HG02852 (cell line): ENCODE measurements around the gene KIF26A.

Experiments used
- ATAC-seq: cut with Tn5 transposase; IDR thresholded peaks from one replicate; pipeline ENCODE4 v1.9.1; 2021; ENCODE audit warnings: mild to moderate bottlenecking, moderate library complexity; ENCODE audit not compliant: unreplicated experiment

Gene KIF26A

DNA sequence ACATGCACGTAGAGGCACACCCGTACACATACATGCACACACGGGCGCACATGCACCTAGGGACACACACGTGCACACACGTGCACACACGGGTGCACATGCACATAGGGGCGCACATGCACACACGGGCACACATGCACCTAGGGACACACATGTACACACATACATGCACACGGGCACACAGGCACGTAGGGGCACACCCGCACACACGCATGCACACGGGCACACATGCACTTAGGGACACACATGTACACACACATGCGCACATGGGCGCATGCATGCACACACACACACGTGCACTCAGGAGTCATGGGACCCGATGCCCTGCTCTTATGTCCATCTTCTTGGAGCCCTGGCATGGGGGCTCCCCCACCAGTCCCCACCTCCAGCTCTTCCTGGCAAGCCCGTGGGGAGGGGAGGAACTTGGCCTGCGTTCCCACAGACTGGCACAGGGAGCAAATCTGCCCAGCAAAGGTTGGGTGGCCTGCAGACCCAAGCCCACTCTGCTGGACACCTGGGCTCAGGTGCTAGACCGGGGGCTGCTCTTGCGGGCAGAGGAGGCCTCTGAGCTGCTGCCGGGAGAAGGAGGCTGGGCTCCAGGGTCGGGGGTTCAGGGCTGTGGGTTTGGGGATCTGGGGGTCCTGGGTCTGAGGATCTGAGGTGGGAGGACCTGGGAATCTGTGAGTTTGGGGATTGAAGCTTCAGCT, 51.4 kb downstream of the KIF26A start:
- ATAC-seq = no peak

DNA sequence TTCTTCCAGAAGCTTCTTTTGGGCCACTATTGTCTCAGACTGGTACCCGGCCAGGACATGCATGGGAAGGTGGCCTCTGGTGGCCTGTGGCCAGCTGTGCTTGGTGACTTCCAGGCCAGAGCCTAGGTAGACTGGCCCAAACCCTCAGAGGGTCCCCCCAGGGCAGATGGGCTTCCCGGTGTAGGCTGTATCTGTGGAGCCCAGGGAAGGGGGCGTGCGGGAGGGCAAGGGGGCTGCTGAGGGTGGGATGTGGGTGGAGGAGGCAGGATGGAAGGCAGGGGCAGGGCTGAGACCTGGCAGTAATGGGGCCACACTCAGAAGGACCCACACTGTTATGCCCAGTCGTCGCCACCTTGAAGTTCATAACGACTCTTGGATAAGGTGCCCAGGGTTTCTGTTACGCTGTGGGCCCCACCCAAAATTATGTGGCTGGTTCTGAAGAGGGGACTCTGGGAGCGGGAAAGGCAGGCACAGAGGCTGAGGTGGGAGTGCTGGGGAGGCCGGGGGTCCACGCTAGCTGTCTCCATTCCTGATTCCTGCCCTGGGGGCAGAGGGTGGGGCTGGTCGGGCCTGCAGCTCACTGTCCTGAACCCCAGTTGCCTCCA, 52.1 kb downstream of the KIF26A start:
- no peak for ATAC-seq

DNA sequence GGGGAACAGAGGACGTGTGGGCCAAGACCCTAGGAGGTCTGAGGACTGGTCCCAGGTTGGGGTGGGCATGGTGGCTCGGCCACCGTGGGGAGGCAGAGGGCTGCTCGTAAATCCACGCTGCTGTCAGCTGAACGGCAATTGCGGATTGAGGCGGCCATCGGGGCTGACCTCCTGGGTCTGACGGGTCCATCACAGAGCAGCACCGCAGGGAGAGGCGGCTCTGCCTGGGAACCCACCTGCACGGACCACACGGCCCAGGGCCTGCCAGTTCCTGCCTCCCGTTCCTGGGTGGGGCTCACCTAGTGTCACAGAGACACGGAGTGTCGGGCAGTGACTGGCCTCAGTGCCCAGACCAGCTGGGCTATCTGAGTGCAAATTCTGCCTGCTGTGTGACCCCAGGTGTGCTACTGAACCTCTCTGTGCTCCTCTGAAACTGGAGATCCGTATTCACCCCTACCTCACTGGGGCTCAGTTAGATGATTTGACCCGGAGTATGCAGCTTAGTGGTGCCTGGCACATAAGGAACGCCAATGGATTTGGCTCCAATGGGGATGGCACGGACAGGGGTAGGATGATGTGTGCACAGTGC, 53.1 kb downstream of the KIF26A start:
- ATAC-seq = no peak

DNA sequence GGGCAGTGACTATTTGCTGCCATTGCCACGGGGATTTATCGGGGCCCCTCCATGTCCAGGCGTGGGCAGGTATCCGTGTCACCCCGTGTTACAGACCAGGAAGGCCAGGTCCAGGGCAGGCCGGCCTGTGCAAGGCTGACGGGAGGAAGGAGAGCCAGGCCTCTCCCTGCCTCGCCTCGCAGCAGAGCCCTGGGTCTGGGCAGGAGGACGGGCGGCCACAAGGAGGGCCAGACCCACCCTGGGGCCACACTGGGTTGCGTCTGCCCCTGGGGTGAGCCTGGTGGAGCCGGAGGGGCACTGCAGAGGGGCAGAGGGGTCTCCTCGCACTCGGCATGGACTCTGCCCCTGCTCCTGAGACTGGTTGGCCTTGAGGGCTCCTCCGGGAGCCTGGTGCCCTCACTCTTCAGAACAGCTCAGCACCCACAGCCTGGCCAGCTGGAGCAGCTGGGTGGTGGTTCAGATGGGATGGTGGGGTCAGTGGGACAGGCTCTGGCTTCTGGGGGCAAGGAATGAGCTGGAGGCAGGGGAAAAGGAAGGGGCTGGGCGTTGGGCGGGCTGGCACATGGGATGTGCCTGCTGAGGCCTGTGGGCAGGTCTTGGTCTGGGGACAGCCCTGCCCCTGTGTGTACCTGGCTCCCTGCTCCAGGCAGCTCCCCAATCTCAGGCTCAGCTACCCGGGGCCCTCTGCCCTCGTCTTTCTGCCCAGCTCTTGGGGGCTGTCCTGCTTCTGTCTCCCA, 53.9 kb downstream of the KIF26A start:
- no peak for ATAC-seq

DNA sequence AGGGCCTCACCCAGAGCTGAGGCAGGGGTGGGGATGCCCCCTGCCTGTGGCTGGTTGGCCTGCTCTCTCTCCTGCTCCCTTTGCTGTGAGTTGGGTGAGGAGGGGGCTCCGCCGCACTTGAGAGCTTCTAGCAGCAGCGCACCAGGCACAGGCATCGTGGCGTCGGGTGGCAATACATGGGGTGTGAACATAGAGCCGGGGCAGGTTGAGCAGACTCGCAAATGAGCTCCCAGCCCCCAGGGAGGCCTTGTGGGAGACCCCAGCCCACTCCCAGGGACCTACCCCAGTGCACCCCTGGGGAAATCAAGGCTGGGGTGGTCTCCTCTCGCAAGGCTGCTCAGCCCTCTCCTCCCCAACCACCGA, 54.5 kb downstream of the KIF26A start:
- ATAC-seq = no peak

DNA sequence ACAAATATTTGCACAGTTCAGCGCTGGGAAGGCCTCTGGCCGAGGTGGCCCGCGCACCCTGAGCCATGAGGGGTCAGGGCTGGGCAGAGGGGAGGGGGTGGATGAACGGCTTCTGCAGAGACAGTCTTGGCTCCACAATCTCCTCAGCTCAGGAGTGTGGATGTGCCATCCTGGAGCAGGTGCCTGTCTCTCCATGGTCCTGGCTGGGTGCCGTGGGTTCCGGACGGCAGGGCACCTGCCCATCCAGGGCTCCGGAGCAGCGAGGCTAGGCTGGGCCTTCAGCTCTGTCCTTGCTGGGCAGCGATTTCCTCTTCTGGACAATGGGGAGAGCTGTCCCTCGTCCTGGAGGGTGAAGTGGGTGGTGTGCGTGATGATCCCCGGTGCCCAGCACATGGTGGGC, 55.6 kb downstream of the KIF26A start:
- no peak for ATAC-seq

DNA sequence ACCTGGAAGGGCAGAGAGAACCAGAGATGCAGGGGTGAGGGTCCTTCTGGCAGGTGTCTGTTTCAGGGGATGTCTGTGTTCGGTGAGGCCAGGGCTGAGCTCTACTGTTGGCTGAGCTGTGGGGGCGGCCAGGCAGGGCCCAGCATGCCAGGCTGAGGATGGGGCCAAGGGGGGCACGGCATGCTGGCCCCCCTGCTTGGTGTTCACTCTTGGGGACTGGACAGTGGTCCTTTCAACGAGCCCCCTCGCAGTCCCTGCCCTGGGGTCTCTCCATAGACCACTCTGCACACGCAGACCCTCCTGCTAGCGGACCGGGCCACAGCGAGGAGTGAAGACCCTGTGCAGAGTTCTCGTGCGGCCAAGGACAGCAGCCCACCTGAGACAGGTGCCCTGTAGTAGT, 56.3 kb downstream of the KIF26A start:
- ATAC-seq = no peak

DNA sequence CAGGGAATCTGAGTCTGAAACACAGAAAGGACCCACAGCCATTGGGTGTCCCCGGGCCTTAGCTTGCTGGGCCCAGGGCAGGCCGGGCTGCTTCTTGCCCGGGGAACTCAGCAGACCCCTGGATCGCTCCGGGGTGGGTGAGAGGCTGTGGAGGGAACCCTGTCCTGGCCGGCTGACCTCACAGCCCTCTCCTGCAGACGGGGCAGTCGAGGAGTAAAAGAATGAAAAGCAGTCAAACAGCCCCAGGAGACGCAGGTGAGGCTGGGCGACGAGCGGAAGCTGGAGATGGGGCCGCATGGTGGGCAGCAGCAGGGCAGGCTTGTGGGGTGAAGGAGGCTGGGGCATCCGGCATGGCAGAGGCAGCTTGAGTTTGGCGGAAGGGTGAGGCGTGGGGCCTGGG, 57.0 kb downstream of the KIF26A start:
- ATAC-seq = no peak

DNA sequence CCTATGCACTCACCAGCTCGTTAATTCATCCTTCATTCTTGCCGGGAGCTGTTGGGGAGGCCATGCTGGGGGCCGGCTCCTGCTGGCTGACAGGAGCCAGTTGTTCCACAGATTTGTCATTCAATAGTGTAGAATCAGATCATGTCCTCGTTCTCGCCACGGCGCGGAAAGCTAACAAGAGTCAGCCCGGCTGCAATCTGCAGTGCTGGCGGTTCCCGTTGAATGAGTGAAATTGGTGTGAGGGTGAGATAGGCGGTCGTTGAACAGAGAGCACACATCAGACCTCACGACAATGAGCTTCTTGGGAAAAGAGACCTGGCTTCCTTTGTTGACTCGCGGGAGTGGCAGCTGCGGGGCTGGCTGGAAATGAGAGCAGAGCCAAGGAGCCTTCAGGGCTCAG, 57.5 kb downstream of the KIF26A start:
- ATAC-seq = no peak

DNA sequence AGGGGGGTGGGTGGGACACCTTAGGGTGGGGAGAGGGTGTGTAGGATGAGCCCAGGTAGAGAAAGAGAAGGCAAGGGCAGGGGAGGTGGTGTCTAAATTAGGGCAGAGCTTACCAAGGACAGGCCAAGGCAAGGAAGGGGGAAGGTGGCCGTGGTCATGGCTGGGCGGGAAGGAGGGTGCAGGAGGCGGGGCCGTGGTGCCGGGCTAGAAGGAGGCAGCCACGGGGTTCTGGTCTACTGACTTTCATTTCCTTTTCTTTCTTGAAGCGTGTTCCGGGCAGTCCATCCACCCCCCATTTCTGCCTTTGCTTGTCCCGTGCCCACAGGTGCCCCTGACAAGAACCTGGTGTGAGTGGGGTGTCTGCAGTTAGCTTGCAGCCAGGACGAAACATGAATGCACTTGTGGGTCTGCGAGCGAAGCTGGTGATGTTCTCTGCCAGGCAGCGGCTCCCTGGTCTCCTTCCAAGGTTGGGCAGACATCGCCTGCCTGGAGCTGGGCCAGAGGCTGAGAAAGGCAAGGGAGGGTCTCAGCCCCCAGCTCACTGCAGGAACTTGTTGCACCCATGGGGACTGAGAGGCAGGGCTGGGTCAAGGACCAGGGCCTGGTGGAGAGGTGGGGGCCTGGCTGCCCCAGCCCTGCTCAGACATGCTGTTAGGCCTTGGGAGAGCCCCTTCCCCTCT, 58.2 kb downstream of the KIF26A start:
- no peak for ATAC-seq

DNA sequence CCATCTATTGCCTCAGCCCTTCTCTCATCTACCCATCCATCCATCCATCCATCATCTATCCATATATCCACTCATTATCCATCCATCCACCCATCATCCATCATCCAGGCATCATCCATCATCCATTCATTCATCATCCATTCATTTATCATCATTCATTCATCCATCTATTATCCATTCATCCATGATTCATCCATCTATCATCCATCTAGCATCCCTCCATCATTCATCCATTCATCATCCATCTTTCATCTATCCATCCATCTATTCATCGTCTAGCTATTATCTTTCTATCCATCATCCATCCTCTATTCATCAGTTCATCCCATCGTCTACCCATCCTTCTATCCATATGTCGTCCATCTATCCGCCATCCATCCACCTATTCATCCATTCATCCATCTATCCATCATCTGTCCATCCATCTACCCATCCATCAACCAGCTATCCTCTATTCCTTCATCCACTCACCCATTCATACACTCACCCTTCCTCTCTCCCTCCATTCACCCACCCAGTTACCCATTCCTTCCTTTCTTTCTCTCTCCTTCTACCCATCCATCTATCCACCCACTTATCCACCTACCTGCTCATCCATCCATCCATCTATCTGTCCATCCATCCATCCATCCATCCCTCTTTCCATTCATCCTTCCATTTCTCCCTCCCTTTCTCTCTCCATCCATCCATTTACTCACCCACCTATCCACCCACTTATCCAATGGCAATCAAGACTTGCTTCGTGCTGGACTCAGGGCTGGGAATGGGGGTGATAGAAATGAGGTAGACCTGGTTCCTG, 59.3 kb downstream of the KIF26A start:
- no peak for ATAC-seq

DNA sequence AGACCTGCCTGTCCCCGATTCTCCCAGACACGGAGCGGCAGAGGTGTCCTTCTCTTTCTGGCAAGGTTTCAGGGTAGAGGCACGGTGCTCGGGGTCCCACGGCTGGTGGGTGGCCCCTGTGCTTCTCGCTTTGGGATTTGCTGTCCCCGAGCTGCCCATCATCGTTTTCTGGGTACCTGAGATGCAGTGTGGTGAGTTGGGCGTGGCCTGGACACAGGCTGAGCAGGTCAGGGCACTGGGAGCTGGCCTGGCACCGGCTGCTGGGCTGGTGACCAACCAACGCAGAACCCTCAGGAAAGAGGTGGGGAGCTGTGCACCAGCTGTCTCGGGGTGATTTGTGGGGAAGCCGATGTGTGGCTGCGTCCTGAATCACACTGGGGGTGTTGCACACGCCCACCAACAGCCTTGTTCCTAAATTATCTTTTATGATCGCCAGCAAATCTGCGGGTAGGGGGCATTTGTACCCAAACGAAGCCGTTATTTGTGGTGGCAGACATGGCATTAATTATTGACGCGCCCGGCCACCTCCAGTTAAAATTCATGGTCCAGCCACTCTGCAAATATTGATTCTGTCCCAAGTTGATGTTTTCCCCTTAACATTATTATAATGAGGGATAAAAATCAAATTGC, 61.0 kb downstream of the KIF26A start:
- ATAC-seq = no peak

DNA sequence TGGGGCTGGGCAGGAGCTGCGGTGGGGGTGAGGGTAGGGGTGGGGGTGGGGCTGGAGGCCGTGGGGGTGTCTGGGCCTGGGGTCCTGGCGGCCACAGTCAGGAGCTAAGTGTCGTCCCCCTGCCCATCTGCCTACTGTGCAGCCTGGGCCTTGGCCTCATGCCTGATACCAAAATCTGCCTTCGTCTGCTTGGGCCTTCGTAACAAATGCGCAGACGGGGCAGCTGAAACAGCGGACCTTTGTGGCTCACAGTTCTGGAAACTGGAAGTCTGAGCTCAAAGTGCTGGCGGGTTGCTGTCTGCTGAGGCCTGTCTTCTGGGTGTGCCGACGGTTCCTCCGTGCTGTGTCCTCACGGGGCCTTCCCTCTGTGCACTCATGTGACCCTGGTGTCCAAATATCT, 61.7 kb downstream of the KIF26A start:
- no peak for ATAC-seq

DNA sequence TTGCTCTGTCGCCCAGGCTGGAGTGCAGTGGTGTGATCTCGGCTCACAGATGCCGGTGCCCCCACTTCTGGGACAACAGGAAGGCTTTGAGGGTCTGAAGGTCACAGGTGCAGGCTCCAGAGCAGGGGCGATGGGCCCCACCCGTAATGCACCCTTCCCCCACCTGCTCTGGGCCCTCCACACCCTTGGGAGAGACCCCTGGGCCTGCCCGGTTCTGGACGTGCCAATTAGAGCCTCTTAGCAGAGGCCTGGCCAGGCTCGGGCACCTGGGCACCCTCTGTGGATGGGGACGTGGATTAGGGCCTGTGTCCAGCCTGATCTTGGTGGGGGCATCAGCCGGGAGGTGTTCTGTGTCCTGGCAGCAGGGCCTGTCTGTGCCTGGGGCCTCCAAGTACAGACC, 62.2 kb downstream of the KIF26A start:
- no peak for ATAC-seq

DNA sequence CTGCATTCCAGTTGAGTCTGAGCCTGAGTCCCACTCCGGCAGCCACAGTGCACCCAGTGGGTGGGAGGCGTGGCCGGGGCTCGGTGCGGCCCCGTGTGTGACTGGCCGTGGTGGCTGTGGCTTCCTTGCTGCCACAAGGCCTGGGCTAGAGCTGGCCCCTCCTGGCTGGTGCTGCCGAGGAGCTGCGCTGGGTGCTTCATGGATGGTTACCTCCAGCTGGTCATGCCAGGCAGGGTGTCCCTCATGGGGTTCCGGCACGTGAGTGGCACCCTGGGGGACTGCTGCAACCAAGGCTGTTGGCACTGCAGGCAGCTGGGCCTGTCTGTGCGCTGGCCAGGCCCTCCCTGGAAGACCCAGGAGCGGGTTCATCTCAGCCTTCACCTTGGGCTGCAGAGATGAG, 62.7 kb downstream of the KIF26A start:
- no peak for ATAC-seq

DNA sequence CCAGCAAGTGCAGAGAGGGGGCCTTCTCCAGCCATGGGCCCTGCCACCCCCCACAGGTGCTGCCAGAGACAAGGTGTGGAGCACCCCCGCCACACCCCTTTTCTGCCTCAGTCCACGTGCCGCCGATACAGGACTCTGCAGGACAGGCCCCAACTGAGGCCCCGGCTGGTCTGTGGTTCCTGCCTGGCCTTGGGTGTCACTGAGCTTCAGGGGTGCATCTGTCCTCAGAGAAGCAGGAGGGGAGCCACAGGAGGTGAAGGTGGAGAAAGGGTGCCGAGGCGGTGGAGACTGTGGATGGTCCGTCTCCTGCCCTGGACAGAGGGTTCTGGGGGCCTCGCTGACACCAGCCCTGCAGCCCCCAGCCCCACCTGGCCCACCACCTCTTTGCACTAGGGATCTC, 63.1 kb downstream of the KIF26A start:
- no peak for ATAC-seq

DNA sequence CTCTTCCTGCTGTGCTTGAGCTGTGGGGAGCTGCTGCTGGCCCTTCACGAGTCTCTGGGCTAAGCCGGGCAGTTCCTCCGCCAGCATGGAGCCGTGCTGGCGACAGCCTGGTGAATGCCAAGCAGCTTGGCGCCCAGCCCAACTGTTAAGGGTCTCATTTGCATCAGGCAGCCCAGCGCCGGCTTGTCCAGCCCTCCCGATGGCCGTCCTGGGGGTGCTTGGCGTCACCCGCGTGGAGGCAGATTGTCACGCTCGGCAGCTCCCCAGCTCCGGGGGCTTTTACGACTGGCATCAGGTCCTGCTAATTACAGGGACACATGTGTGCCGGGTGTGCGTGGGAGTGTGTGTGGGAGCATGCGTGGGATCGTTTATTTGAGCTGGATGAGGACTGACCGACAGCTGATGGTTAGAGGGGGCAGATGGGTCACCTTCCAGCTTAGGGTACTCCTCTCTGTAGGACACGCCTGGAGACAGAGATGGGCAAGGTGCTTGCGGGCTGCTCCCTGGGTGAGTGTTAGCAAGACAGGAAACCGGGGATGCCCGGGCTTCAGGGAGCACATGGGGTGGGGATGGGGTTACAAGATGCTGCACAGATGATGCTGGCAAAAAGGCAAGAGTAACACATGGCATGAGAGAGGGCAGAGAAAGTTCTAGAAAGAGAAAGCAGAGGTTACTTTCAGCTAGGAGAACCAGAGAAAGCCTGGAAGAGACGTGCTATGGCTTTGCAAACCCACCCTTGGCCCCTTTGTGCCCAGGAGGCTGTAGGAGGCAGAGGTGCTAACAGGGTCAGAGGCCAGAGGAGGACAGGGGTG, 64.1 kb downstream of the KIF26A start:
- ATAC-seq = no peak

DNA sequence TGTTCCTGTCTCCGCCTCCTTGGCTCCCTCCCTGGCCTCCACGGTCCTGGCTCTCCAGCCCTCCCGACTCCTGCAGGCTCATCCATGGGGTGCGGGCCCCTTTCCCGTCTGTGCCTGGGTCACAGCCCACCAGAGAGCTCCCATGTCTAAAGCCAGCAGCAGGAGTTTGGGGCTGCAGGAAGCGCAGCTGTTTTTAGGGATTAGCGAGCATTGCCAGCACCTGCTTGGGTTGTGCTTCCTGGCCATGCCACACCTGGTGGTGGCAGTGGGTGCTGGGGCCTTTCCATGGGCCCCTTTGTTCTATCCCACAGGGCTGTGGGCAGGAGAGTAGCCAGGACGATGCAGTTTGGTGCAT, 64.7 kb downstream of the KIF26A start:
- ATAC-seq = no peak

DNA sequence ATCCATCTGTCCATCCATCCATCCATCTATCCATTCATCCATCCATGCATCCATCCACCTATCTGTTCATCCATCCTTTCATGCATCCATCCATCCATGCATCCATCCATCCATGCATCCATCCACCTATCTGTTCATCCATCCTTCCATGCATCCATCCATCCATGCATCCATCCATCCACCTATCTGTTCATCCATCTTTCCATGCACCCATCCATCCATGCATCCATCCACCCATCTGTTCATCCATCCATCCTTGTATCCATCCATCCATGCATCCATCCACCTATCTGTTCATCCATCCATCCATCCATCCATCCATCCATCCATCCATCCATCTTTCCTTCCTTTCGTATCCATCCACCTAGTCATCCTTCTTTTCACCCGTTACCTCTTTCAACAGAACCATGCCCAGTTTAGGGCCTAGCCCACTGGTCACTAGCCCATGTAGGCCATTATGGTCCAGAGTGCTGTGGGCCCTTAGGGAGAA, 66.3 kb downstream of the KIF26A start:
- ATAC-seq = no peak
